GM10266 (cell line): ENCODE data around the gene TMEM259.
A peak's percentile ranks its signal among the peaks of the same experiment; 100 is the strongest.
"Not testable (repeated sequence)": the region's sequence is repeated elsewhere in the genome, so short reads cannot be mapped to it uniquely, and the experiment has no call there.

Source experiments
- DNase-seq: peaks from one replicate; pipeline ENCODE4 v3.0.0; 2012; ENCODE audit errors: extremely low spot score
- CTCF ChIP-seq: IDR thresholded peaks from 2 replicates; pipeline ENCODE4 v1.5.1; 2012; ENCODE audit warnings: mild to moderate bottlenecking, low read depth; ENCODE audit not compliant: control insufficient read depth, insufficient read depth; ENCODE audit errors: missing control alignments

Gene TMEM259

GRCh38 chr19:1028062-1028926 lies 7.4 kb upstream of the TMEM259 start:
- no peak for TF ChIP-seq CTCF
- peak; percentile 71 for DNase-seq

GRCh38 chr19:1027650-1028061 lies 6.7 kb upstream of the TMEM259 start:
- TF ChIP-seq CTCF, result no peak
- DNase-seq, result no peak

GRCh38 chr19:1026783-1027649 lies 6.1 kb upstream of the TMEM259 start:
- DNase-seq, result peak; percentile 62
- no peak for TF ChIP-seq CTCF

GRCh38 chr19:1025960-1026782 lies 5.2 kb upstream of the TMEM259 start, which contains the start of gene CNN2:
Gene CNN2 (plus strand): TSS chr19:1026608. CDS start chr19:1026662, 54 bp downstream.
- peak; percentile 91 for DNase-seq

GRCh38 chr19:1025080-1025479 lies 4.2 kb upstream of the TMEM259 start:
- not testable (repeated sequence) for DNase-seq

More at GRCh38 chr19:1025960-1026782, 5.2 kb upstream of the TMEM259 start, which contains the start of gene CNN2:
- no peak for TF ChIP-seq CTCF

- DNase-seq, result not testable (repeated sequence)
These were observed 2.9 kb upstream of the TMEM259 start for GRCh38 chr19:1023883-1024188.

GRCh38 chr19:1019980-1020867 lies 699 bp downstream of the TMEM259 start:
- TF ChIP-seq CTCF, result no peak
- DNase-seq, result no peak
